COR-L47 (cell line): Measurements from ENCODE around the gene CEP85.
A peak's percentile ranks its signal among the peaks of the same experiment; 100 is the strongest.

Source experiments
- DNase-seq: peaks from one replicate; lab custom pipeline; 2025; lab: John Stamatoyannopoulos, UW

The CEP85 gene, protein sequence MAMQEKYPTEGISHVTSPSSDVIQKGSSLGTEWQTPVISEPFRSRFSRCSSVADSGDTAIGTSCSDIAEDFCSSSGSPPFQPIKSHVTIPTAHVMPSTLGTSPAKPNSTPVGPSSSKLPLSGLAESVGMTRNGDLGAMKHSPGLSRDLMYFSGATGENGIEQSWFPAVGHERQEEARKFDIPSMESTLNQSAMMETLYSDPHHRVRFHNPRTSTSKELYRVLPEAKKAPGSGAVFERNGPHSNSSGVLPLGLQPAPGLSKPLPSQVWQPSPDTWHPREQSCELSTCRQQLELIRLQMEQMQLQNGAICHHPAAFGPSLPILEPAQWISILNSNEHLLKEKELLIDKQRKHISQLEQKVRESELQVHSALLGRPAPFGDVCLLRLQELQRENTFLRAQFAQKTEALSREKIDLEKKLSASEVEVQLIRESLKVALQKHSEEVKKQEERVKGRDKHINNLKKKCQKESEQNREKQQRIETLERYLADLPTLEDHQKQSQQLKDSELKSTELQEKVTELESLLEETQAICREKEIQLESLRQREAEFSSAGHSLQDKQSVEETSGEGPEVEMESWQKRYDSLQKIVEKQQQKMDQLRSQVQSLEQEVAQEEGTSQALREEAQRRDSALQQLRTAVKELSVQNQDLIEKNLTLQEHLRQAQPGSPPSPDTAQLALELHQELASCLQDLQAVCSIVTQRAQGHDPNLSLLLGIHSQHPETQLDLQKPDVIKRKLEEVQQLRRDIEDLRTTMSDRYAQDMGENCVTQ

DNA sequence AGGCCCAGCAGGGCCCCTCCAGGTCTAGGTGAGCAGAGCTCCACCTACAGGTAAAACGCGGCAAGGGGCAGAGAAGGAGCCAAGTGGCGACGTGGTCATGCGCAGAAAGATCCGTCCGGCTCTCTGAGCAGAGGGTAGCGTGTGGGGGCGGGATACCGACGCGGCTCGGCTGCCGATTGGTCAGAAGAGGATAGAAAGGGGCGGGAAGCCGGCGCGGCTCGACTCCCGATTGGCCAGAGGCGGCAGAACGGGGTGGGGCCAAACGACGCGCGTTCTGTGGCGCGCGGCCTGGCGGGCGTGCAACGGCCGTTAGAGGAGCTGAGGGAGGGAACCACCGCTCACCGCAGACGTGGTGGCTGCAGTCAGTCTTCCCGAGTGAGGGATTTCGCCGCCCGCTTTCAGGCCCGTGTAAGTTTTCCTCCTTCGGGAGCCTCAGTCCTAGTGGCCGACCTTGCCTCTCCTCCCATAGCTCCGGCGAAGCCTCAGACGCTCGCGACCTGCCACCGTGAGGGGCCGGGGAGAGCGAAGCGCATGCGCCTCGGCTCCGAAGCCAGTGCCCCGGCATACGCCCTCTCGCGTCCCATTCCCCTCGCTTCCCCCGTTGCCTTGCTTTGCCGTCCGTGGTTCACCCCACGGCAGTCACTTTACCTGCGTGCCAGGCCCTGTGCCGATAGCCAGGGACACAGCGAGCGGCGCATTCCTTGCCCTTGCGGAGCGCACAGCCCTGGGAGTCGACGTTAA, at the start of gene CEP85:
Gene CEP85 (plus strand): TSS at position 298 of the 741 bp plus-strand sequence. CDS start 5,584 bp downstream, outside the sequence.
- DNase-seq = peak; percentile 97

- no peak for DNase-seq
Measured at GRCh38 chr1:26184883-26185282, 49.1 kb upstream of the CEP85 start.

DNA sequence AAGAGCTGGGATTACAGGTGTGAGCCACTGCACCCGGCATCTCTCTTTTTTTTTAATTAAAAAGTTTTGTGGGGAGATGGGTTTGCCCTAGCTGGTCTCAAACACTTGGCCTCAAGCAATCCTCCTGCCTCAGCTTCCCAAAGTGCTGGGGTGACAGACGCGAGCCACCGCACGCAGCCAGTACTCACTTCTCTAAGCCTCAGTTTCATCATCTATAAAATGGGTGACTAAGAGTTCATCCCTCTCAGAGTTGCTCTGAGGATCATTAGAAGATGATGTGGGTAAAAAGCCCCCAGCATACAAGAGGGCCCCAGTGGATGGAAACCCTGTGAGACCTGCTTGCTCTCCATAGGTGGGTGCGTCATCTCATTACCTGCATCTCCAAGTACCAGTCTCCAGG, 46.1 kb upstream of the CEP85 start:
- DNase-seq = no peak

GRCh38 chr1:26188477-26188876, 45.5 kb upstream of the CEP85 start:
- DNase-seq = no peak

- no peak for DNase-seq
Measured at GRCh38 chr1:26189331-26189730, 44.7 kb upstream of the CEP85 start.

DNA sequence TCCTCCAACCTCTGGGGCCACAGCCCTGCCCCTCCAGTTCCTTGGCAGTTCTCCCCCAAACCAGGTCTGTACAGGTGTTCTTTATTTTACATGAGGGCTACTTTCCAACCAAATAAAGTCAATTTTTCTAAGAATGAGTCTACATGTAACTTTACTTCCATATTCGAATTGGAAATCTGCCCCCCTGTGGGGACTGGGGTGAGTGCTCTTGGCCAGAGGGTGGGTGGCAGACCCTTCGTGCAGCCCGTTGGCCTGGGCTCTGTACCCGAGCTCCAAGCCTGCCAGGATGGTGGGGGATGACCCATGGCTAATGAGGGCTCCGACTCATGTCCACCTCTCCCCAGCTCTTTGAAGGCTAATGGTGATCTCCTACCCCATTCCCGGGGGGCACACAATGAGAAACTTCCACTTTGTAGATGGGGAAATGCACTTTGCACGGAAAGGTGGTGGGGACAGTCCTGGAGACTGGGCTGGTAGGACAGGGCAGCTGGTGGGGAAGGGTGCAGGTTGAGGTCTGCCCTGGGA, 44.2 kb upstream of the CEP85 start:
- no peak for DNase-seq

- no peak for DNase-seq
Measured at GRCh38 chr1:26190373-26190987, 43.5 kb upstream of the CEP85 start, which contains the start of gene CATSPER4. Gene CATSPER4, plus strand, starts transcription at chr1:26190602. Its CDS starts 26 bp downstream, at chr1:26190628.

DNA sequence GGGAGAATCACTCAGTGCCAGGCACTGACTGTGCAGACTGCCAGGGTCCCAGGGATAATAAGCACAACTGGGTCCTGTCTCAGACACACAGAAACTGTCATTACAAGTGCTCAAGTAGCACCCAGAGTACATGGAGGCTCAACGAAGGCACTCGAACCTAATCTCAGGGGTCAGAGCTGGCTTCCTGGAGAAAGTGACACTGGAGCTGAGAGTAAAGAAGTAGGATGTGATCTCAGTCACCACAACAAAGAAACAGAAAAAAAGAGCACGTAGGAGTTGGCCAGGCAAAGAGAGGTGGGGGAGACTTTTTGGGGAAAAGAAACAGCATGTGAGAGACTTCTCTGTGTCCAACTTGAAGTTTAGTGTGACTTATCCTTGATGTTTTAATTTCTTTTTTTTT, 42.3 kb upstream of the CEP85 start:
- DNase-seq = no peak

GRCh38 chr1:26195805-26196204, 38.2 kb upstream of the CEP85 start:
- DNase-seq = no peak

- DNase-seq = no peak
Measured at GRCh38 chr1:26197301-26197700, 36.7 kb upstream of the CEP85 start.

GRCh38 chr1:26197813-26198212, 36.2 kb upstream of the CEP85 start:
- DNase-seq = no peak

GRCh38 chr1:26200413-26200812, 33.6 kb upstream of the CEP85 start:
- no peak for DNase-seq

- no peak for DNase-seq
Measured at GRCh38 chr1:26203642-26204318, 30.2 kb upstream of the CEP85 start.

- no peak for DNase-seq
Measured at GRCh38 chr1:26210147-26210870, 23.7 kb upstream of the CEP85 start.

GRCh38 chr1:26212726-26213125, 21.3 kb upstream of the CEP85 start:
- DNase-seq = no peak

GRCh38 chr1:26213335-26213905, 20.6 kb upstream of the CEP85 start:
- DNase-seq = no peak

- no peak for DNase-seq
Measured at GRCh38 chr1:26215246-26215645, 18.8 kb upstream of the CEP85 start.

DNA sequence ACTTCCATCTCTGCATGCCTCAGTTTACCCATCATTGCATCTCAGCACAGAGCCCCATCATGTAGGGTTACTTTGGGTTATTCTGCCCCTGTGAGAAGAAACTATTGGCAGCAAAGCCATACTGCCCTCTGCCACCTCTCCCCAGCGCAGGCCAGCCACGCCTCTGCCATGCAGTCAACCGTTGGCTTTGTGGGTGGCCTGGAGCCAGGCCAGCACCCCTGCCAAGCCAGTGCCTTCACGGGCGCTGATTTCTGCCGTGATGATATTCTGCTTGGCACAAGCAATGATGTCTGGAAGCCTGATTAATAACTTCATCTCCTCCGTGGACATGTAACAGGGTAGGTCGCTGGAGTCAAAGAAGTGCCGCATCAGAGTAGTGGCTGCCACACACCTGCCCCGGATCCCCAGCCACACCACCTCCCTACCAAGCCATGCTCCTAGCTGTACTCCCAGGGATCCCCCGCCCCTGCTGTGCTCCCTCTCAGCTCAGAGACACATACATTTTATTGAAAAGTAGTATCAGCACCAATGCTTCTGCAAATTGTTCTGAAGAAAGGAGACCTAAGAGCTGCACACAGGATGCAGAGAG, 15.0 kb upstream of the CEP85 start:
- DNase-seq = peak; percentile 46

GRCh38 chr1:26220199-26220912, 13.6 kb upstream of the CEP85 start:
- DNase-seq = no peak
